WTC11 (cell line): ENCODE measurements around the gene ZDHHC15. TPM values are rescaled to one million over a fixed set of nuclear protein-coding genes. Genes with fewer than 3 reads are reported as not detected.

Experiments
- ATAC-seq: fragments of 200-7000 bp; cut with Tn5 transposase; 2 replicates; pipeline ENCODE4 v1.10.0; 2021; ENCODE audit warnings: mild to moderate bottlenecking, moderate library complexity
- CTCF ChIA-PET: fragments of 300-600 bp; sonication (Branson Sonifier 250); formaldehyde crosslinking; loops from one replicate; lab custom pipeline; 2021; ENCODE audit warnings: antibody characterized with exemption; lab: Charles Lee
- POLR2A ChIA-PET: fragments of 350-600 bp; sonication (Branson Sonifier 250); formaldehyde crosslinking; loops from one replicate; lab custom pipeline; 2021; ENCODE audit warnings: antibody characterized with exemption; lab: Charles Lee
- DNase-seq: peaks from one replicate; pipeline ENCODE4 v3.0.0; 2021; ENCODE audit warnings: low spot score
- H3K27ac Mint-ChIP-seq: 2 replicates; pipeline ENCODE4 v1.8.0; 2021; ENCODE audit warnings: mixed read lengths
- H3K27me3 Mint-ChIP-seq: 2 replicates; pipeline ENCODE4 v1.8.0; 2021; ENCODE audit warnings: low read depth, mild to moderate bottlenecking, moderate library complexity, mixed read lengths
- H3K36me3 Mint-ChIP-seq: 2 replicates; pipeline ENCODE4 v1.8.0; 2021; ENCODE audit warnings: mixed read lengths
- H3K4me1 Mint-ChIP-seq: 2 replicates; pipeline ENCODE4 v1.8.0; 2022; ENCODE audit warnings: mixed read lengths
- H3K4me3 Mint-ChIP-seq: 2 replicates; pipeline ENCODE4 v1.8.0; 2021; ENCODE audit warnings: mild to moderate bottlenecking, moderate library complexity, mixed read lengths
- H3K9me3 Mint-ChIP-seq: 2 replicates; pipeline ENCODE4 v1.8.0; 2021; ENCODE audit warnings: mixed read lengths
- ATF3 ChIP-seq: sonication (generic); formaldehyde crosslinking; conservative IDR thresholded peaks from 2 replicates; pipeline ENCODE4 v1.8.1; 2022; ENCODE audit warnings: mild to moderate bottlenecking, missing genetic modification reagents
- ELF4 ChIP-seq: sonication (generic); formaldehyde crosslinking; IDR thresholded peaks from 2 replicates; pipeline ENCODE4 v1.8.1; 2022; ENCODE audit warnings: low read depth, mild to moderate bottlenecking, moderate library complexity, missing genetic modification reagents
- FOXK1 ChIP-seq: sonication (generic); formaldehyde crosslinking; IDR thresholded peaks from 2 replicates; pipeline ENCODE4 v1.8.0; 2022; ENCODE audit warnings: mild to moderate bottlenecking, moderate library complexity, missing genetic modification reagents
- FOXP1 ChIP-seq: sonication (generic); formaldehyde crosslinking; IDR thresholded peaks from 2 replicates; pipeline ENCODE4 v1.8.0; 2022; ENCODE audit warnings: missing genetic modification reagents, mild to moderate bottlenecking, moderate library complexity, borderline replicate concordance
- FOXP4 ChIP-seq: sonication (generic); formaldehyde crosslinking; IDR thresholded peaks from 2 replicates; pipeline ENCODE4 v1.8.0; 2022; ENCODE audit warnings: mild to moderate bottlenecking, missing genetic modification reagents
- GABPB1 ChIP-seq: sonication (generic); formaldehyde crosslinking; IDR thresholded peaks from 2 replicates; pipeline ENCODE4 v1.8.1; 2023; ENCODE audit warnings: mild to moderate bottlenecking, missing genetic modification reagents
- GRHL2 ChIP-seq: fragments of 250-450 bp; sonication (Bioruptor Pico); IDR thresholded peaks from 2 replicates; pipeline ENCODE4 v1.8.0; 2022; ENCODE audit warnings: mild to moderate bottlenecking, moderate library complexity; ENCODE audit not compliant: insufficient replicate concordance, severe bottlenecking
- GTF2I ChIP-seq: fragments of 250-450 bp; sonication (Bioruptor Pico); conservative IDR thresholded peaks from 2 replicates; pipeline ENCODE4 v1.4.0; 2021; ENCODE audit warnings: mild to moderate bottlenecking
- HMGA2 ChIP-seq: fragments of 250-450 bp; sonication (Bioruptor Pico); IDR thresholded peaks from 2 replicates; pipeline ENCODE4 v1.4.0; 2021; ENCODE audit warnings: mild to moderate bottlenecking, moderate library complexity
- HMGXB4 ChIP-seq: sonication (generic); formaldehyde crosslinking; IDR thresholded peaks from 2 replicates; pipeline ENCODE4 v1.8.1; 2023; ENCODE audit warnings: mild to moderate bottlenecking, moderate library complexity, missing genetic modification reagents
- IRF1 ChIP-seq: sonication (generic); formaldehyde crosslinking; IDR thresholded peaks from 2 replicates; pipeline ENCODE4 v1.8.0; 2023; ENCODE audit warnings: missing genetic modification reagents
- MLX ChIP-seq: sonication (generic); formaldehyde crosslinking; IDR thresholded peaks from 2 replicates; pipeline ENCODE4 v1.8.1; 2023; ENCODE audit warnings: mild to moderate bottlenecking, missing genetic modification reagents, moderate library complexity
- MXD4 ChIP-seq: fragments of 250-450 bp; sonication (Bioruptor Pico); IDR thresholded peaks from 2 replicates; pipeline ENCODE4 v1.8.0; 2021; ENCODE audit warnings: mild to moderate bottlenecking, moderate library complexity, borderline replicate concordance
- MYBL2 ChIP-seq: sonication (generic); formaldehyde crosslinking; IDR thresholded peaks from 2 replicates; pipeline ENCODE4 v1.8.1; 2023; ENCODE audit warnings: mild to moderate bottlenecking, moderate library complexity, missing genetic modification reagents
- PRDM15 ChIP-seq: sonication (generic); formaldehyde crosslinking; IDR thresholded peaks from 2 replicates; pipeline ENCODE4 v1.8.0; 2022; ENCODE audit warnings: missing genetic modification reagents
- PRRX2 ChIP-seq: fragments of 250-450 bp; sonication (Bioruptor Pico); IDR thresholded peaks from 2 replicates; pipeline ENCODE4 v1.8.0; 2021; ENCODE audit warnings: mild to moderate bottlenecking
- RELA ChIP-seq: sonication (generic); formaldehyde crosslinking; IDR thresholded peaks from 2 replicates; pipeline ENCODE4 v1.8.1; 2022; ENCODE audit warnings: missing genetic modification reagents, mild to moderate bottlenecking, borderline replicate concordance
- SMAD3 ChIP-seq: sonication (generic); formaldehyde crosslinking; IDR thresholded peaks from 2 replicates; pipeline ENCODE4 v1.8.0; 2022; ENCODE audit warnings: missing genetic modification reagents, mild to moderate bottlenecking, borderline replicate concordance
- SMAD4 ChIP-seq: sonication (generic); formaldehyde crosslinking; IDR thresholded peaks from 2 replicates; pipeline ENCODE4 v1.8.0; 2022; ENCODE audit warnings: mild to moderate bottlenecking, missing genetic modification reagents
- SOX15 ChIP-seq: fragments of 250-450 bp; sonication (Bioruptor Pico); IDR thresholded peaks from 2 replicates; pipeline ENCODE4 v1.9.0; 2021; ENCODE audit warnings: mild to moderate bottlenecking
- TEAD1 ChIP-seq: sonication (generic); formaldehyde crosslinking; IDR thresholded peaks from 2 replicates; pipeline ENCODE4 v1.8.0; 2022; ENCODE audit warnings: mild to moderate bottlenecking, missing genetic modification reagents
- TEAD4 ChIP-seq: sonication (generic); formaldehyde crosslinking; IDR thresholded peaks from 2 replicates; pipeline ENCODE4 v1.8.0; 2022; ENCODE audit warnings: mild to moderate bottlenecking, missing genetic modification reagents
- TP53 ChIP-seq: sonication (generic); formaldehyde crosslinking; IDR thresholded peaks from 2 replicates; pipeline ENCODE4 v1.8.1; 2023; ENCODE audit warnings: mild to moderate bottlenecking, missing genetic modification reagents
- ZBTB43 ChIP-seq: sonication (generic); formaldehyde crosslinking; IDR thresholded peaks from 2 replicates; pipeline ENCODE4 v1.8.1; 2023; ENCODE audit warnings: mild to moderate bottlenecking, missing genetic modification reagents
- ZNF121 ChIP-seq: sonication (generic); formaldehyde crosslinking; IDR thresholded peaks from 2 replicates; pipeline ENCODE4 v1.8.0; 2023; ENCODE audit warnings: missing genetic modification reagents
- ZNF232 ChIP-seq: sonication (generic); formaldehyde crosslinking; IDR thresholded peaks from 2 replicates; pipeline ENCODE4 v1.8.0; 2022; ENCODE audit warnings: mild to moderate bottlenecking, missing genetic modification reagents
- ZNF317 ChIP-seq: sonication (generic); formaldehyde crosslinking; IDR thresholded peaks from 2 replicates; pipeline ENCODE4 v1.8.1; 2023; ENCODE audit warnings: low read depth, mild to moderate bottlenecking, moderate library complexity, missing genetic modification reagents, borderline replicate concordance
- total RNA-seq: library from RNA; stranded (reverse); gene quantifications from 3 replicates; pipeline ENCODE4 v1.2.3, GENCODE V29; 2021

The ZDHHC15 gene
- total RNA-seq, 1 experiment from 2014 or later, result 1.5 TPM

GRCh38 chrX:75337525-75337924 is 185.3 kb downstream of the ZDHHC15 start (continued):
- TF ChIP-seq PRDM15, result no peak
- no peak for TF ChIP-seq GTF2I (CRISPR knock-in tag)
- TF ChIP-seq ATF3, result no peak
- no peak for TF ChIP-seq TP53 (CRISPR knock-in tag)
- TF ChIP-seq FOXP4, result no peak
- TF ChIP-seq RELA (CRISPR knock-in tag), result no peak
- TF ChIP-seq SOX15 (CRISPR knock-in tag), result no peak
- TF ChIP-seq HMGA2 (CRISPR knock-in tag), result no peak
- TF ChIP-seq FOXK1, result no peak
- TF ChIP-seq FOXP1 (CRISPR knock-in tag), result no peak
- TF ChIP-seq SMAD3 (CRISPR knock-in tag), result no peak
- TF ChIP-seq PRRX2 (CRISPR knock-in tag), result no peak
- TF ChIP-seq SMAD4, result no peak

GRCh38 chrX:75335127-75335458 is 187.7 kb downstream of the ZDHHC15 start:
- Mint-ChIP-seq H3K36me3 (peaks cover 48% of the 10 kb centered on the region), H3K27me3 (no peaks in the 10 kb centered on the region; the same call in 1 of the 2 replicates), H3K4me1 (no peaks in the 10 kb centered on the region), H3K4me3 (no peak overlapping the region), H3K27ac (no peak overlapping the region), H3K9me3 (peaks cover 37% of the 10 kb centered on the region)
- DNase-seq (no peak), ATAC-seq (no peak)
- POLR2A ChIA-PET, result no interaction called here
- CTCF ChIA-PET, result no interaction called here
- no peak for TF ChIP-seq ZNF232
- TF ChIP-seq FOXP1 (CRISPR knock-in tag), result no peak
- no peak for TF ChIP-seq MLX
- no peak for TF ChIP-seq IRF1 (CRISPR knock-in tag)
- no peak for TF ChIP-seq SMAD3 (CRISPR knock-in tag)
- TF ChIP-seq TEAD4 (CRISPR knock-in tag), result no peak
- TF ChIP-seq ELF4 (CRISPR knock-in tag), result no peak
- TF ChIP-seq HMGXB4 (CRISPR knock-in tag), result no peak
- no peak for TF ChIP-seq ZNF317 (CRISPR knock-in tag)
- no peak for TF ChIP-seq MXD4
- no peak for TF ChIP-seq GABPB1 (CRISPR knock-in tag)
- no peak for TF ChIP-seq ZBTB43
- TF ChIP-seq MYBL2, result no peak
- no peak for TF ChIP-seq TEAD1 (CRISPR knock-in tag)
- TF ChIP-seq ZNF121 (CRISPR knock-in tag), result no peak
- no peak for TF ChIP-seq GRHL2
